Measurements from ENCODE around the gene ARHGEF7. TPM values are rescaled to one million over a fixed set of nuclear protein-coding genes. Genes with fewer than 3 reads are reported as not detected.

ARHGEF7 gene
- total RNA-seq, 4 donors from 2014 or later, result 79.2 to 173 (median 114) TPM

DNA sequence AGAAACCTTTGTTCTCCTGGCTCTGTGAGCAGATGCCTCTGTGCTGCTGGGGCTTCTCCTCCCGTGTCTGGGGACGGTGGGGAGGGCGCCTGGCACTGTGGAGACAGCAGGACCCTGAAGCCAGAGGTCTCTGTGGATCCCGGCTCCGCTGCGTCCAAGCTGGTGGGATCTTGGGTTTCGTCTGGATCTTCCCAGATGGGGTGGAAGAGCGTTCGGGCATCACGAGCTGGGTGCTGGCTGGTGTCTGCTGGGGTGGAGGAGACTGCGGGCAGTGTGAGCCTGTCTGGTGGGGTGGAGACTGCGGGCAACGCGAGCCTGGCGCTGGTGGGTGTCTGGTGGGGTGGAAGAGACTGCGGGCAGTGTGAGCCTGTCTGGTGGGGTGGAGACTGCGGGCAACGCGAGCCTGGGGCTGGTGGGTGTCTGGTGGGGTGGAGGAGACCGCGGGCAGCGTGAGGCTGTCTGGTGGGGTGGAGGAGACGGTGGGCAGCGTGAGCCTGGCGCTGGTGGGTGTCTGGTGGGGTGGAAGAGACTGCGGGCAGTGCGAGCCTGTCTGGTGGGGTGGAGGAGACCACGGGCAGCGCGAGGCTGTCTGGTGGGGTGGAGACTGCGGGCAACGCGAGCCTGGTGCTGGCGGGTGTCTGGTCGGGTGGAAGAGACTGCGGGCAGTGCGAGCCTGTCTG lies 211.0 kb downstream of the ARHGEF7 start:
- TF ChIP-seq, protein P1, sequence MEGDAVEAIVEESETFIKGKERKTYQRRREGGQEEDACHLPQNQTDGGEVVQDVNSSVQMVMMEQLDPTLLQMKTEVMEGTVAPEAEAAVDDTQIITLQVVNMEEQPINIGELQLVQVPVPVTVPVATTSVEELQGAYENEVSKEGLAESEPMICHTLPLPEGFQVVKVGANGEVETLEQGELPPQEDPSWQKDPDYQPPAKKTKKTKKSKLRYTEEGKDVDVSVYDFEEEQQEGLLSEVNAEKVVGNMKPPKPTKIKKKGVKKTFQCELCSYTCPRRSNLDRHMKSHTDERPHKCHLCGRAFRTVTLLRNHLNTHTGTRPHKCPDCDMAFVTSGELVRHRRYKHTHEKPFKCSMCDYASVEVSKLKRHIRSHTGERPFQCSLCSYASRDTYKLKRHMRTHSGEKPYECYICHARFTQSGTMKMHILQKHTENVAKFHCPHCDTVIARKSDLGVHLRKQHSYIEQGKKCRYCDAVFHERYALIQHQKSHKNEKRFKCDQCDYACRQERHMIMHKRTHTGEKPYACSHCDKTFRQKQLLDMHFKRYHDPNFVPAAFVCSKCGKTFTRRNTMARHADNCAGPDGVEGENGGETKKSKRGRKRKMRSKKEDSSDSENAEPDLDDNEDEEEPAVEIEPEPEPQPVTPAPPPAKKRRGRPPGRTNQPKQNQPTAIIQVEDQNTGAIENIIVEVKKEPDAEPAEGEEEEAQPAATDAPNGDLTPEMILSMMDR (IDR thresholded peaks at IDR 0.05; ENCODE audit: low read depth), result no peak

DNA sequence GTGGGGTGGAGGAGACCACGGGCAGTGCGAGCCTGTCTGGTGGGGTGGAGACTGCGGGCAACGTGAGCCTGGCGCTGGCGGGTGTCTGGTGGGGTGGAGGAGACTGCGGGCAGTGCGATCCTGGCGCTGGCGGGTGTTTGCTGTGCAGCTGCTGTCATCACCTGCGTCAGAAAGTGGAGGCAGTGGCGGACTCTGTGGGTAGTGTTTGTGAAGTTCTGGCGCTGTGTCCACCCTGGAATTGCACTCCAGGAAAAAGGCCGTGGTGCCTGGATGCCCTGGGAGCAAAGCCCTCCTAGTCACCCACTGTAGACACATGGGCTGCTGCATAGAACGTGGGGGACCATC lies 211.5 kb downstream of the ARHGEF7 start:
- TF ChIP-seq, protein P1 (IDR thresholded peaks at IDR 0.05; ENCODE audit: low read depth), result no peak

GRCh38 chr13:111326981-111327642 lies 212.0 kb downstream of the ARHGEF7 start:
- TF ChIP-seq, protein P1 (IDR thresholded peaks at IDR 0.05; ENCODE audit: low read depth), result no peak

DNA sequence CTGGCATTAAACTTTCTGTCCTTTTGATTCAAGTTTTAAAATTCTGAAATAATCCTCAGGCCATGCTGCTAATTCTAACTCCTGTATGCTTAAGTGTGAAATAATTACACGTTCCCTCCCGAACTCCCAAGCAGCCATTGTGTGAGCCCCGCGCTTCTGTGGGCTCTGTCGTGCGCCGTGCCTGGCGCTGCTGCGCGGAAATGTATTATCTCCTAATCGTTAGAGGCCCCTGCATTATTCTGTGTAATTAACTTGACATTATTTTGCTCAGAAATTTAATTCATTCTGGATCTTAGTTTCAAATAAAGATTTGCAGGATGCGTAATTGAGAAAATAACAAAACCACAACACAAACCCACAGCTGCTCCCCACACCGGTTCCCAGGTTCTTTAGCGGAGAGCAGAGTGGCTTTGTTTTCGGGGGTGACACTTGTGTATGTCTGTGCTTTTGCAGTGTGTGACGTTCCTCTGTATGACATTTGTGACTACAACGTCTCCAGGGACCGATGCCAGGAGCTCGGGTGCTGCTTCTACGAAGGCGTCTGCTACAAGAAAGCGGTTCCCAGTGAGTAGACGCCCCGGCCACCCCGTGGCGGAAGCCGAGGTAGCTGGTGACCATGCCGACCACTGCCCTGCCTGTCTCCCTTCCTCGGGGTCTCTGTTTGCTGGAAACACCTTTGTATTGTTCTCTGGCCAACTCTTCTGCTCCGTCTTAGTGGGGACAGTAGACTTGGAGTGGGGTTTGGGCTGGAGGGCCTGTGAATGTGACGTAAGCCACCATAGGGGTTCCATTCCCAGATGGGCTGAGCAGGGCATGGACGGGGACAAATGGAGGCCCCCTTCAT lies 212.8 kb downstream of the ARHGEF7 start:
- TF ChIP-seq, protein P1 (IDR thresholded peaks at IDR 0.05; ENCODE audit: low read depth), result no peak

- TF ChIP-seq, protein P1 (IDR thresholded peaks at IDR 0.05; ENCODE audit: low read depth), result no peak
These were observed 213.7 kb downstream of the ARHGEF7 start for GRCh38 chr13:111328574-111329410.

DNA sequence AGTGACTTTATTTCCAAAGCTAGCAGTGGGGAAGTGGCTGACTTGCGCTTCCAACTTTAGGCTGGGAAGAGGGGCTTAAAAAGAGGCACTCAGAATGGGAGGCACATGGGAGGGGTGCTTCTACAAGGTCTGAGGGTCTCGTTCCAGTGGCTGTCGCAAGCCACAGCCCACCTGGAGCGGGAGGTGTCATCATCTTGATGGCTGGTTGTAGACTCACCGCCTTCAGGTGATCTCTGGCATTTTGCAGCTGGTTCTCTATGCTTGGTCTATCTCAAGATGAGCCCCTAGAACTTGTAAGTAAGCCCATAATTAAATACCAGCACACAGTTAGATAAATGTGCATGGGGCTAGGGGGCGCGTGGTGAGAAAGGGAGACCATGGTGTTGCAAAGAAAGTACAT lies 214.5 kb downstream of the ARHGEF7 start:
- TF ChIP-seq, protein P1 (IDR thresholded peaks at IDR 0.05; ENCODE audit: low read depth), result no peak

All from subcutaneous adipose tissue (tissue), 4 donors.